Posterior vena cava (tissue), 2 donors: ENCODE data around the gene HMGA1. TPM values are rescaled to one million over a fixed set of nuclear protein-coding genes. Genes with fewer than 3 reads are reported as not detected.

Source experiments
- DNase-seq: peaks from one replicate; pipeline ENCODE4 v3.0.0-alpha.2; 2020; ENCODE audit warnings: low spot score
- intact Hi-C, 2 donors: fragments of 100-400 bp; cut with DNase I; formaldehyde crosslinking; loops; one replicate each; pipeline versions ENCODE4 v1.14.1 to v1.14.2; 2022 to 2023
- total RNA-seq, 2 donors: library from RNA; stranded (reverse); fragmentation: NEBNext Ultra II Directional; extraction: Animal tissue kit (Norgen Biotek cat#: 25700); gene quantifications; one replicate each; pipeline ENCODE4 v1.2.1, GENCODE V29; 2021
- donor health status: DM: yes; HTN: yes; CAD: no.
- donor health status: DM: yes; HTN: yes; CAD: no.

Gene HMGA1
- total RNA-seq, 2 donors from 2014 or later: 11.3 to 39.7 TPM

GRCh38 chr6:34218691-34219090 lies 18.0 kb upstream of the HMGA1 start:
- DNase-seq: no peak
- intact Hi-C loops: no loop called here

GRCh38 chr6:34223381-34223955 lies 13.2 kb upstream of the HMGA1 start:
- intact Hi-C loops: no loop called here
- DNase-seq: no peak

DNA sequence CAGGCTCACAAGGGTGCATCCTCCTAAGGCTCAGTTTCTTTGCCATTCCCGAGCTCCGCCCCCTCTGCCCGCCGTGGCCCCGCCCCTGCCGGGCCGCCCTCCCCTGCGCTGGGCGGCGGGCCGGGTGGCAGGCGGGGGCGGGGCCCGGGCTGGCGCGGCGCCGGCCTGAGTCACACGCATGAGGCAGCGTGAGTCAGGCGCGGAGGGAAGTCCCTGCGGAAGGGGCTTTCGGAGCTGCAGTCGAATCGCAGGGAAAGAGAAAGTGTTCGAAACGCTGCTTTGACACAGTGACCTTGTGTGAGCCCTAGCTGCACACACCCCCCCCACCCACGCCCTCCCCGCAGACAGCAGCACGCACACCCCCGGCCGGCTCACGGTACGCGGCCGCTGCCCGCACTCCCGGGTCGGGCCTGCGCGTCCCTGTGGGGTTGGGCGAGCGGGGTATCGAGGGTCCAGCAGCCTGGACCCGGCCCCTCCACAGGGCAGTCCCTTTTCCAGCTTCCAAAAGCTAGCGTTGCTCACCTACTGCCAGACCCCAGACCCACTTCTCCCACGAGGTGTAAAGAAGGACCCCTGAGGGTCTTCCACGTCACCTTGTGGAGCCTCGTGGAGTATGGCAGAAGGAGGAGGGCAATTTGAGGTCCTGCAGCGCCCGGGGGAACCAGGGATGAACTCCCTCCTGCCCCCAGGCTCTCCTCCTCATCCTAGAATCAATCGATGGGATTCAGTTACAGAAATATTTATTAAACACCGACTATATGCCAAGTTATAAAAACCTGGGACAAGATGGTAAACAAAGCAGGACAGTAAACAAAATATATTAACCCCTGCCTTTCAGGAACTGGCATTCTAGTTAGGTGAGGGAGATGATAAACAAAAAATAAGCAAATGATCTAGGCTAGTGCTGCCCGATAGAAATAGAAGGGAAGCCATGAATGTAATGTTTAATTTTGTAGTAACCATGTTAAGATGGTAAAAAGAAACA lies 12.4 kb upstream of the HMGA1 start:
- intact Hi-C loops: no loop called here
- DNase-seq: peak; percentile 97

- intact Hi-C loops: no loop called here
- DNase-seq: no peak
Observed at GRCh38 chr6:34225551-34225950, 11.1 kb upstream of the HMGA1 start.

- DNase-seq: no peak
- intact Hi-C loops: no loop called here
Observed at GRCh38 chr6:34226066-34226465, 10.6 kb upstream of the HMGA1 start.

- intact Hi-C loops: no loop called here
- DNase-seq: no peak
Observed at GRCh38 chr6:34226731-34227586, 9.7 kb upstream of the HMGA1 start.

DNA sequence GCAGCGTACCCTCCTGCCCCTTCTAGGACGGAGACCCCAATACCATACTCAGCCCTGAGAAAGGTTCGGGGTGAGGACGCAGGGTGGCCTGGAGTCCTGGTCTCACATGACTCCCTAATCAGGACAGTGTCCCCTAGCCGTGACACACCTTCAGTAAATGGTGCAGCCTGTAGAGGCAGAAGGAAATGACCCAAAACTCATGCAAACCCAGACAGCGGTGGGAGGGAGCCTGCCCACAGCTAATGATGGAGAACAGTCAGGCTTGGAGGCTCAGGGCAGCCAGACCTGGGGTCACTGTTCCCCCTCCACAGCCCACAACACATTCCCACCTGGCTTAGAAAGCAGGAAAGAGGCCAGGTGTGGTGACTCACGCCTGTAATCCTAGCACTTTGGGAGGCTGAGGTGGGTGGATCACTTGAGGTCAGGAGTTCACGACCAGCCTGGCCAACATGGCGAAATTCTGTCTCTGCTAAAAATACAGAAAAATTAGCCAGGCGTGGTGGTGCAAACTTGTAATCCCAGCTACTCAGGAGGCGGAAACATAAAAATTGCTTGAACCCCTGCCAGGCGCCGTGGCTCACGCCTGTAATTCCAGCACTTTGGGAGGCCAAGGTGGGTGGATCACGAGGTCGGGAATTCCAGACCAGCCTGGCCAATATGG lies 8.8 kb upstream of the HMGA1 start:
- intact Hi-C loops: no loop called here
- peak; percentile 31 for DNase-seq

- no peak for DNase-seq
- intact Hi-C loops: no loop called here
Observed at GRCh38 chr6:34229877-34230276, 6.8 kb upstream of the HMGA1 start.

GRCh38 chr6:34230653-34231371 lies 5.9 kb upstream of the HMGA1 start:
- intact Hi-C loops: no loop called here
- DNase-seq: no peak

GRCh38 chr6:34231566-34232336 lies 4.9 kb upstream of the HMGA1 start:
- DNase-seq: no peak
- intact Hi-C loops: no loop called here

GRCh38 chr6:34232901-34233300 lies 3.8 kb upstream of the HMGA1 start:
- DNase-seq: no peak
- intact Hi-C loops: no loop called here

GRCh38 chr6:34233867-34234266 lies 2.8 kb upstream of the HMGA1 start:
- DNase-seq: no peak
- intact Hi-C loops: no loop called here

DNA sequence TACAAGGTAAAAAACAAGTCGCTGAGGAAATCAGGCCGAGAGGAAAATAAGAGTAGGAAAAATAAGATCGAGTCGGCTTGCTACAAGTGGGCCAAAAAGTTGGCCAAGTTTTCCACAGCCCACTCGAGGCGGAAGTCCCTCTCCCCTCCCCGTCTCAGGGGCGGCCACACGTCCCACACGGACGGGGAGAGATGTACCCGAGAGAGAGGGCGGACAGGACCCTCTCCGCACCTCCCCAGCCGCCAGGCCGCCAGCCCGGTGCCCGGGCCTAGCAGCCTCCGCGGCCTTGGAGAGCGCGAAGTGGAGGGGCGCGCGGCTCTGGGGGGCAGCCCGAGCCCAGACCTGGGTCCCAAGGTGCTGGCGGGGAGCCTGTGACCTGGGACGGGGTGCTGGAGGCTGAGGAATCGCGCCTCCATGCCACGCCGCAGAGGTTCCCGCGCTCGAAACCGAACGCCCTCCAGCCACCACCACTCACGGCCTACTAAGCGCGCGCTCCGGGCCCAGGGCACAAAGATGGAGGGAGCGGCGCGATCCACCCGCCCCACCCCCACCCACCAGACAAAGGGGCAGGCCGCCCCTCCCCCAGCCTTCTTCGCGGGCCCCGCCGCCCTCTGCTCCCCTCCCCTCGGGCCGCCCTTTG lies 1.9 kb upstream of the HMGA1 start:
- intact Hi-C loops: no loop called here
- no peak for DNase-seq

DNA sequence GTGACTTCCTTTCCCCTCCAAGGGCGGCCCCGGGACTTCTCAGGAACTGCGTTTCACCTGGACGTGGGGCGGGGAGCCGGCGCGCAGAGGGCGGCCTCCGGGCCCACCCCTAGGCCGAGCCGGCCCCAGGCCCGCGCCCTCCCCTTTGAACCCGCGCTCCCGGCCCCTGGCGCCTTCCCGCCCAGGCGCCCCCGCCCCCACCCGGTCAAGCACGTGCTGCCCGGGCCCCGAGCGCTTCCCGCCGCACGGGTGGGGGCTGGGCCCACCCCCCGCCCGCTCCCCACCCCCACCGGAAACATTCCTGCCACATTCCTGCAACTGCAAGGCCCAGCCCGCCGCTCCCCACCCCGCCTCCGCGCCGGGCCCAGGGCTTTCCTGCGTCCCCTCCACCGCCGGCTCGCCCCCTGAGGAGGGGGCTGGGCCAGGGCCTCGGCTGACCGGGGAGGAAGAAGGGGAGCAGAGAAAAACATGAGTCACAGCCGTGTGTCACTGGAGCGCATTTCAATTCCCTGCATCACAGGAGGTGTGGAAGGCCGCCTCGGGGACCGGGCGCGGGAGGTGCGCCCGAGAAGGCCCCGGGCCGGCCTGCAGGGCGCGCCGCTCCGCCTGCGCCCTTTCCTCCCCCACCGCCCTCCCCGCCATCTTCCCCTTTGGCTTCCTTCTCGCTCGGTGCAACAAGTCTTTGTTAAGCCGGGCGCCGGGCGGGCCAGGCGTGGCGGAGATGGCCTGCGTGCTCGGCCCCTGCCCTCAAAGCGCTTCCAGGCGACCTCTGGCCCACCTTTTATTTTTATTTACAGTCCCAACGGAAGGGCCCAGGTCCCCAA lies 1.2 kb upstream of the HMGA1 start:
- intact Hi-C loops: no loop called here
- DNase-seq: peak; percentile 87

- intact Hi-C loops: no loop called here
- DNase-seq: no peak
Observed at GRCh38 chr6:34236131-34236442, 586 bp upstream of the HMGA1 start.

GRCh38 chr6:34237316-34237721 lies 646 bp downstream of the HMGA1 start:
- no peak for DNase-seq
- intact Hi-C loops: no loop called here
